ENCODE measurements around the gene PID1.

The PID1 gene

GRCh38 chr2:229257985-229258384 is 13.1 kb downstream of the PID1 start:
- DNase-seq = no peak

- DNase-seq = no peak
Measured at GRCh38 chr2:229256376-229256775, 14.7 kb downstream of the PID1 start.

- DNase-seq = no peak
Measured at GRCh38 chr2:229254206-229254605, 16.9 kb downstream of the PID1 start.

DNA sequence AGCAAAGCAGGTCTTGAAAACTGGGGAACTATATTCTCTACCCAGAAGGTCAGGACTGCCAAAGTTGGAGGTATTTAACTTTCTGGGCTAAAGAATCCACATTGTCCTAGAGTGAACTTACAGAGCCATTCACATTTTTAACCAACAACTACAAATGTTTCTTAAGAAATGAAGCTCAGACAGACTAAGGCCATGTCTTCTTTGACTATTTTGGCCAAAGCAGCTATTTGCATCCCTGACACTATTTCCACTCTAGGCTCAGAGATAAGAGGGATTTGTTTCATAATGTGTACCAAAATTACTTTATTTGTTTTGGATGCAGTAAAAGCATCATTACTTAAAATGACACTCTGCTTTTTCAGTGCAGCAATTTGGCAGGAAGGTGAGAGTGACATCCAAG is 18.1 kb downstream of the PID1 start:
- DNase-seq = no peak

GRCh38 chr2:229252280-229252679 is 18.8 kb downstream of the PID1 start:
- DNase-seq = no peak

GRCh38 chr2:229249536-229249935 is 21.6 kb downstream of the PID1 start:
- DNase-seq = no peak

DNA sequence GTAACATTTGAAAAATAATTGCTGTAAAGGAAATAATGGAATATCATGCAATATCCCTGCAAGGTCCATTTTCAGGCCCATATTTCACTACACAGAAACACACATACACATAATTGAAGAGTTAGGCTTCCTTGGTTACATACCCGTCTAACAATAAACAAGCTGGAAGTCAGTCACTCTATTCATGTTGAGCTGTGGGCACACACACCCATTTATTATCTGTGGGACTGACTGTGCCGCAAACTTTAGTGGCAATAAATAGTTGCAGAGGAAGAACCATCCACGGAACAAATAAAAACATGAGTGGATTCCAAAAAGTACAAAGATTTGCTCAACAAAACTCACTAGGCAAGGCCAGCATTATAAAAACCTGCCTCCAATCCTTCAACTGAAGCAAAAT is 24.8 kb downstream of the PID1 start:
- DNase-seq = no peak

- DNase-seq = no peak
Measured at GRCh38 chr2:229244975-229245374, 26.1 kb downstream of the PID1 start.

DNA sequence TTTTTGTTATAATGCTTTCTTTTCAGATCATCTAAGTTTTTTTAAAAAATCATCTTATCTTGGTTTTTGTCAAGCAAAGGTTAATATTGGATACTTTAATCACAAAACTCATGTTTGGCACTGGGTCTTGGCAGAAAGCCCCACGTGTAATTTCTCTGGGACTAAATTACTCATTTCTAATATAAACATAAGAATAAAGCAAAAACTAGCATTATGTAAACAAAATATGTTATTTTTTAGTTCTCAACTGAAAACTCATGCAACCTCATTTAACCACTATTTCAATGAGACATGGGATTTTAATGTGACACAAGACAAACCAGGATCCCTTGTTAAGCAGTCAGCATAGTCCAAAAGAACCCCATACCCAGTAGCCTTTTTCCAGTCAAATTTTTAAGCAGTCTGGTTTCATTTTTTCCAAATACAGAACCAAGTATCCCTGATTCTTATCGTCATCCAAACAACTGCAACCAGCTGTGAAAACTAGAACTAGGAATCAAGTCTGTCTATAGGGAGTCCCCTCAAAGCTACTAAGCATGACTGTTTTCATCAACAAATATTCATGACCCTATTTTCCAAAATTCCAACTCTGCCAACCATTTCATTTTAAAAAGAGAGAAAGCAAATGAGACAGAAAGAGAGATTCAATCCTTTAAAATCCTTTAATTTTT is 27.1 kb downstream of the PID1 start:
- DNase-seq = no peak

DNA sequence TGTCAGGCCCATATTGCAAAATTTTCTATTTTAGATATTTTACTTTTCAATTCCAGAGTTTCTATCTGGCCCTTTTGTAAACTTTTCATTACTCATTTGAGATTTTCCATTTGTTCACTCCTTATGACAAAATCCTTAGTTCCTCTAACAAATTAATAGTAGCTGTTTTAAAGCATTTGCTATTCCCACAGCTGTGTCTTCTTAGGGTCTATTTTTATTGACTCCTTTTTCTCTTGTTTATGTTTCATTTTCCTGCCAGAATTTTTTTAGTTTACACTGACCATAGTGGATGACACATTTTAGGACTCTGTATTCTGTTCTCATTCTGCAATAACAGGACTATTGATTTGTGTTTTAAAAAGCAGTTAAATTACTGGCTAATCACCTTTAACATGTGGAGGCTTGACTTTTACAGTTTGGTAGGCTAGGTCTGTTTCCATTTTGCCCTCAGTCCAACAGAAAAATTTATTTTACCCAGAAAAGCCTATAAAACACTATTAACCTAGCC is 30.0 kb downstream of the PID1 start:
- DNase-seq = no peak

GRCh38 chr2:229239021-229239420 is 32.1 kb downstream of the PID1 start:
- no peak for DNase-seq

DNA sequence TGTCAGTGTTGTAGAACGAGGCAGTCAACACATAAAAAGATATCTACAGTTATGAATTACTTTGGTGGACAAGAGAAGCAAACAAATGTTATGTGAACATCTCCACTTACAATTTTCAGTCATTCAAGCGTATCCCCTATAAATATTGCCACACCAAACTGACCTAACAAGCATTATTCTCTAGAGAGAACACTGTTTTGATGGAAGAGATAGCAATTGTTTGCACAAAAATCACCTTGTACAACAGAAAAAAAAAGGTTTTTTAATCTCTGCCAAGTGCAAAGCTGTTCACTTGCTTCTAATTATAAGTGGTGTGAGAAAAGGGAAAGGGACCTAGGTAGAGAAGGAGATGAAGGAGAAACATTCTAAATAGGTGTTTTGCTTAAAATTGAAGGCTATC is 33.8 kb downstream of the PID1 start:
- DNase-seq = no peak

GRCh38 chr2:229235131-229235914 is 35.8 kb downstream of the PID1 start:
- DNase-seq = no peak

GRCh38 chr2:229231885-229232284 is 39.2 kb downstream of the PID1 start:
- DNase-seq = no peak

DNA sequence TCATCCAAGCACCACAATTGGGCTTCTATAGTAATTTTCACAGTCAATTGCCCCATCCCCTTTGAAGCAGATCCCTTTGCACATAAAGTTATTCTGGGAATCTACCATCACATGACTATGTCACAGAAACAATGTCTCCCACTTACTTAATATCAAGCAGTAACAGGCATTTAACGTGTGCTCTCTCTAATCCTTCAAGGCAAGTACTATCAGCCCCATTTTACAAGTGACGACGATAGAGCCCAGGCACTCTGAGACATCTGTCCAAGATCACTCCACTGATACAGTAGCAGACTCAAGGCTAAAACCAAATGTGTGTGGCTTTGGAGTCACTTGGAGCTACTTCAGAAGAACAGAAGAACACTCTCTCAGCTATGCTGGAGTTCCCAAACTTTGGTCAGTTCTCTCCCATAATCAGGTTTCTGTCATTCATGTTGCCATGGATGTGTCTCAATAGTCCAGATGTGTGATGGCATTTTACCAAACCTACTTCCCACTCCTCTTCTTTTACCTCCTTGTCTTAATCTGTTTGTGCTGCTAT is 39.7 kb downstream of the PID1 start:
- DNase-seq = no peak

- no peak for DNase-seq
Measured at GRCh38 chr2:229230911-229231310, 40.2 kb downstream of the PID1 start.

DNA sequence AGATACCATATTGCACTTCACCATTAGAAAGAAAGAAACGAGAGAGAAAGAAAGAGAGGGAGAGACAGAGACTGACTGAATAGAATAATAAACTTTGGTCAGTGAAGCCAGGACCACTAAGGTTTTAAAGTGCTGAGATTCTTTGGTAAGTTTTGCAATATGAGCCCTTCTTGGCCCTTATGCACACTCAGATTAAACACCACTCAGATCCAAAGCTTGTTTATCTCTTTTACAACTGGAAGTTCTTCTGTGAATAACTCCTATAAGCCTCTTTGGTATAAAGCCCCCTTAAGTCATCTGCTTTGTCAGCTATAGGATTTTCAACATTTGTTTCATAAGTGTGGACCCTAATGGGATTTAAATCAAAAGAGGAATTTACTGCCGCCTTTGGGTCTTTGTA is 40.8 kb downstream of the PID1 start:
- no peak for DNase-seq

DNA sequence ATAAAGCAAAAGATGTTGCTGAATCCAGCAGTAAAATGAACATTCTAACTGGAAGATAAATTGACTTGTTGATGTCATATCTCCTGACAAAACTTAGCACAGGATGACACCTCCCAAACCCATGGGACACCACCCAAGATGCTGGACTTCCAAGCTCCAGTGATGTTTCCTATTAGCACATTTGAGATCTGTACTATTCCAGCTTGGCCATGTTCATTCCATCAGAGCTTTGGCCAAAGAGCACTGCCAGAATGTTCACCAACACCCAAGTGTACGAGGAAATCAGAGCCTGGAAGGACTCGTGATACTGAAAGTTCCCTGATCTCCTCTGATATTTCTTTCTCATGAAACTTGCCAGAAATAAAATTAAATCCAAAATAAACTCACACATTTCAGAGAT is 44.7 kb downstream of the PID1 start:
- DNase-seq = no peak

DNA sequence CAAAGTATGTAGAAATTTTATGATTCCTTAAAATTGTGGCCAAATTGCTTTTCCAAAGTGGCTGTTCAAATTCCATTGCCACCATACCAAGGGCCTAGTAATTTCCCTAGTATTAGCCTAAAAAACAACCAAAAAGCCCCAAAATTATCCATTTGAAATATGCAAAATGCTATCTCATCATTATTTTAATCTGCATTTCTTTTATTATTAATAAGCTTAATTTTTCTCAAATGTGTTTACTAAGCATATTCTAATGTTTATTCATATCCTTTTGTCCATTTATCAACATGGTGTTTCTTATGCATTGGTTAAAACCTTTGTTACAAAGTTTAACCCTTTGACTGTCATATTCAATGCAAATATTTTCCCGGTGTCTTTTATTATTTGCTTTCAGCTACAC is 48.0 kb downstream of the PID1 start:
- no peak for DNase-seq

GRCh38 chr2:229221641-229222040 is 49.4 kb downstream of the PID1 start:
- DNase-seq = no peak

GRCh38 chr2:229220254-229220653 is 50.8 kb downstream of the PID1 start:
- DNase-seq = no peak

- DNase-seq = no peak
Measured at GRCh38 chr2:229218329-229218921, 52.7 kb downstream of the PID1 start.

DNA sequence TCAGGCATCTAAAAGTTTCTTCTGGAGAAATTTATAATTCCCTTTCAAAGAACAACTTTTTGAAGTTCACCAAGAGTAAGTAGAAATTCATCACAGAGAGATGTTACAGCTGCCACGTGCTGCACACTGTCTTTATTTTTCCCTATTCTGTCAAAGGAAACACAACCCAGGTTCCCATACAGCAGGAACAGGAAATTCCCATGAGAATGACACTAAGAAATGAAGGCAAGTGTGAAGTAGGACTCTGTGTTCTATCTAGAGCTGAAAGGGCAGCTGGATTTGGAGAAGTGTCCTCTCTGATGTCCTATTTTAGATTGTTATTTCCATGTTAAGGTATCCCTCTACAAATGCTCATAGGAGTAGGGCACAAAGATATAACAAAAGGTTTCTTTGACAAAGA is 58.8 kb downstream of the PID1 start:
- DNase-seq = no peak

DNA sequence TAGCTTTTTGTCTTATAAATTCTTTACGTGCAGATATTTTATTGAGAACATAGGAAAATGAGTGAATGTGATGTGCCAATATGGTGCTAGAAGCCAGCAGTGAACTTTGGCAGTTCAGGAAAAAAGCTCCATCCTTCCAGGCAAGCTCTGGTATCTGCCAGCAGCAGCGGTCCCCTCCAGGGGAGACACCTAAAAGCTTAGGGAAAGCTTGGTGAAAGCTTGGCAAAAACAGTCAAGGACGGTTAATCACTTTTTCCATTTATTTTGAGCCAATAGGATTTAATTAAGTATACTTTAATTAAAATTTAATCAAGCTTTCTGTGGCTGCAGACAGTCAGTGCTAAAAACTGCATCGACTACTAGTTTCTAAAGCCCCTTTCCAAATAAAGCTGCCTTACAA is 60.4 kb downstream of the PID1 start:
- no peak for DNase-seq

Measured in T1000 (cell line).